Heart left ventricle (tissue), 16 donors: Measurements from ENCODE around the gene KY. TPM values are rescaled to one million over a fixed set of nuclear protein-coding genes. Genes with fewer than 3 reads are reported as not detected.

Source experiments
- ATAC-seq, 4 donors: fragments of 200-7000 bp; cut with Tn5 transposase; one replicate each; pipeline ENCODE4 v1.9.1; 2020 to 2022; ENCODE audit warnings: moderate library complexity in 4 of 4, mild to moderate bottlenecking in 3 of 4, moderate number of reproducible peaks in 1 of 4
- DNase-seq, 5 donors: peaks; one replicate each; pipeline ENCODE4 v3.0.0-alpha.2; 2020
- H3K27ac ChIP-seq, 12 donors: fragments of 200-600 bp; sonication (generic) in 4 of 12; one replicate each; pipeline versions ENCODE4 v1.5.0 to v1.8.0; 2016 to 2022; ENCODE audit warnings: mild to moderate bottlenecking in 2 of 12
- H3K27me3 ChIP-seq, 9 donors: fragments of 200-600 bp; sonication (generic) in 2 of 9; one replicate each; pipeline versions ENCODE4 v1.5.1 to v1.8.0; 2016 to 2022; ENCODE audit warnings: mild to moderate bottlenecking in 3 of 9
- H3K36me3 ChIP-seq, 9 donors: fragments of 200-600 bp; sonication (generic) in 2 of 9; one replicate each; pipeline versions ENCODE4 v1.5.0 to v1.8.0; 2018 to 2022; ENCODE audit warnings: mild to moderate bottlenecking in 2 of 9
- H3K4me1 ChIP-seq, 12 donors: fragments of 200-600 bp; sonication (generic) in 4 of 12; one replicate each; pipeline versions ENCODE4 v1.5.0 to v1.8.0; 2016 to 2022; ENCODE audit warnings: mild to moderate bottlenecking in 3 of 12
- H3K4me3 ChIP-seq, 12 donors: fragments of 200-600 bp; sonication (generic) in 4 of 12; one replicate each; pipeline versions ENCODE4 v1.5.0 to v1.8.0; 2017 to 2022; ENCODE audit warnings: mild to moderate bottlenecking in 9 of 12, moderate library complexity in 4 of 12
- H3K9me3 ChIP-seq, 12 donors: fragments of 200-600 bp; sonication (generic) in 4 of 12; one replicate each; pipeline versions ENCODE4 v1.5.0 to v1.8.0; 2016 to 2022; ENCODE audit warnings: mild to moderate bottlenecking in 1 of 12
- CTCF ChIP-seq, 12 donors: fragments of 200-600 bp; sonication (generic) in 4 of 12; IDR thresholded peaks; one replicate each; pipeline versions ENCODE4 v1.5.0 to v1.8.0; 2018 to 2022; ENCODE audit warnings: antibody characterized with exemption in 12 of 12, mild to moderate bottlenecking in 5 of 12
- POLR2A ChIP-seq, 2 donors: fragments of 450-650 bp; IDR thresholded peaks; one replicate each; pipeline ENCODE4 v1.6.1; 2017; ENCODE audit warnings: antibody characterized with exemption in 2 of 2, mild to moderate bottlenecking in 2 of 2, moderate library complexity in 2 of 2
- WGBS, 4 donors: extraction: QIAGEN DNeasy Blood & Tissue Kit in 2 of 4; methylation state at CpG; one replicate each; pipeline versions ENCODE4 v1.1.5 to v1.1.7; 2013 to 2018; 5-methylcytosine and 5-hydroxymethylcytosine counted together
- intact Hi-C, 10 donors: fragments of 100-400 bp; cut with DNase I; formaldehyde crosslinking; loops; one replicate each; pipeline versions ENCODE4 v1.11.1 to v1.14.2; 2022
- polyA plus RNA-seq, 2 donors: library from polyadenylated mRNA; stranded (reverse); fragments of 200-250 nt; gene quantifications; one replicate each; pipeline ENCODE4 v1.2.3, GENCODE V29; 2013
- total RNA-seq, 9 donors: library from RNA; depleted of rRNA in 2 of 9; stranded (reverse); fragments of >200 nt in 2 of 9; fragmentation: NEBNext Ultra II Directional in 3 of 9; extraction: Animal tissue kit (Norgen Biotek cat#: 25700) in 3 of 9; gene quantifications; one replicate each; pipeline versions ENCODE4 v1.1.0 to v1.2.4, GENCODE V29; 2016 to 2023
- donor health status: ischemic (EF 13 %, LVEDD 7.1; RV severe dilation, severe dysfunction).
- donor health status: healthy with polysubstance abuse.
- donor health status: DM: no; HTN: yes; CAD: no.
- donor health status: DM: no; HTN: no; CAD: no.
- donor health status: ischemic (EF 25% LVEDD 6.9; RV normal size, moderate dysfunction).
- donor health status: ischemic (EF 25% LVEDD 5.7; RV mildly dilated, moderate dysfunction).
- donor health status: healthy.
- donor health status: DM: yes; HTN: yes; CAD: no.
- donor health status: ischemic (EF 35%, LVEDD 5.7; RV mildly dilated, moderate dysfunction).
- donor health status: nonischemic (EF 11% LVEDD 7.7; RV severe dilation, severe dysfunction).
- donor health status: DM: yes; HTN: yes; CAD: no.
- donor health status: PGD.
- donor health status: ischemic (EF 29% LVEDD 5.4; RV normal size, mild dysfunction).
- donor health status: nonischemic (EF 23%, LVEDD 6.1; RV moderate dilation, normal function).

The KY gene
- total and polyA plus RNA-seq, 11 donors, result 1.4 to 22.5 (median 8.6) TPM

GRCh38 chr3:134614955-134615354 is 35.9 kb downstream of the KY start:
- no peak overlapping the region for H3K27ac ChIP-seq

GRCh38 chr3:134613006-134613520 is 37.8 kb downstream of the KY start:
- Histone ChIP-seq H3K4me3 (no peak overlapping the region), H3K36me3 (peaks cover 0 to 21% (median 0%) of the 10 kb centered on the region in 9 donors), H3K27ac (no peak overlapping the region), H3K27me3 (no peaks in the 10 kb centered on the region), H3K4me1 (peaks cover 0 to 15% (median 0%) of the 10 kb centered on the region in 12 donors), H3K9me3 (no peaks in the 10 kb centered on the region)
- TF ChIP-seq CTCF (IDR thresholded peaks at IDR 0.05), result no peak
- no peak for TF ChIP-seq POLR2A (IDR thresholded peaks at IDR 0.05)
- DNase-seq (no peak), ATAC-seq (no peak)
- intact Hi-C loops, result no loop called here
- 69 to 84% (median 76%) methylated on average over 6 of the region's 6 CpGs for WGBS, 4 donors

More at GRCh38 chr3:134614955-134615354, 35.9 kb downstream of the KY start:
- Histone ChIP-seq H3K9me3 (no peaks in the 10 kb centered on the region), H3K27me3 (no peaks in the 10 kb centered on the region), H3K4me3 (no peak overlapping the region), H3K4me1 (peaks cover 0 to 15% (median 0%) of the 10 kb centered on the region in 12 donors), H3K36me3 (peaks cover 0 to 21% (median 0%) of the 10 kb centered on the region in 9 donors)
- ATAC-seq (no peak), DNase-seq (no peak)
- WGBS, 4 donors, result 82 to 94% (median 91%) methylated on average over 4 of the region's 4 CpGs
- intact Hi-C loops, result no loop called here
- TF ChIP-seq POLR2A (IDR thresholded peaks at IDR 0.05) (no peak), CTCF (IDR thresholded peaks at IDR 0.05) (no peak)

DNA sequence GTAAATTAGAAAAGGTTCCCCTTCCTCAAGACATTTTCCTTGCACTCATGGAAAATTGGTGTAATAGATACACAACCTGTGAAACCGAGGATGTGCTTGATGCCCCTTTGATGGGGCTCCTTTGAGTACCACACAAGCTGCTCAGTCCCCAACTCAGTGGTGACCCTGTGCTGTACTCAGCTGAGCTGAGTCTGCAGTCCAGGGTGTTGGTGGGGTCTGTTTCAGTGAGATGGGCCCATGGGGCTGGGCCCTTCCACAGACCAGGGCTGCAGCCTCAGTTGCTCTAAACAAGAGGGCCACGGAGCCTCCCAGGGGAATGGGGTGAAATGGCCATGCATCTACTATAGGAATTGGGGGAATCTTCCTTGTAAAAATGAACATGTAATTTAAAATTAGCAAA is 39.3 kb downstream of the KY start:
- Histone ChIP-seq H3K9me3 (no peaks in the 10 kb centered on the region), H3K4me1 (peaks cover 0 to 18% (median under 1%) of the 10 kb centered on the region in 12 donors), H3K27me3 (no peaks in the 10 kb centered on the region), H3K27ac (no peak overlapping the region), H3K4me3 (no peak overlapping the region), H3K36me3 (peaks cover 0 to 12% (median 0%) of the 10 kb centered on the region in 9 donors)
- intact Hi-C loops, result no loop called here
- no peak for ATAC-seq
- no peak for DNase-seq
- TF ChIP-seq POLR2A (IDR thresholded peaks at IDR 0.05) (no peak), CTCF (IDR thresholded peaks at IDR 0.05) (no peak)
- WGBS, 4 donors, result 68 to 85% (median 79%) methylated on average over 2 of the region's 2 CpGs

DNA sequence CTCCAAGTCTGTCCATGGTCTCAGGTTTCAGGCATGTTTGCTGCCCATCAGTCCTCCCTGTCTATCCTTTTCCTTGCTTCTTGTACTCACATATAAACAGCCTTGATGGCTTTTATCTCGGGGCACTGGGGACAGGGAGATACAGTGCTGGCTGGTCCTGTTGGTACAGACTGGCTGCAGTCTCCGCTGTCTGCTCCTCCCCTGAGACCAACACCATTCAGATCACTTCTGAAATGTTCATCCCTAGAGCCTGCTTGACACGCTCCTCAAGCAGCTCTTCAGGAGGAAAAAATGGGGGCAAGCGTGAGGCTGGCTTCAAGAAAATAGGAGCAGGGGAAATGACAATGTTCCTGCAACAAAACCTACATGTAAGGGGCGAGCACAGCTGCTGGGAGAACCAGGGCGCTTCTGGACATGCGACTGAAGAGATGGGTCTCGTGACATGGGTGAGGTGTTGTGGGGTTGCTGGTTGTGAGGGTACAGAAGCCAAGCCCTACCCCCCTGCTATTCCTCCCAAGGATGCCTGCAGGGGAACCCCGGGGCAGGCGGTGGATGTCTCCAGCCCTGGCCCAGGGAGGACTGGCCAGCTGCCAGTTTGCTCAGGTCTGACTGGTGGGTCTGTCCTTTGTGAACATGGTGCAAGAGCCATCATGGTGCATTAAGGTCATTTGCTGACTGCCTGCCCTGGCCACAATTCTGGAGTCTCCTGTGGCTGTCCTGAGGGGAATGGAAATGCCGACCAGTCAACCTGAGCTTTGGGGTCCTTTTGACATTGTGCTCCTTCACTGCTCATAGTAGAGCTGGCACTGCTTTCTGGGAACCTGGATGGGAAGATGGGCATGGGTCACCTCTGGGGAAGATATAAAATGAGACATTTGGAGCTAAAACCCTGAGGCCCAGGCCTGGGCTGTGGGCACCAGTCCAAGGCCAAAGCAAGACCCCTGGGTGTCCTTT is 40.1 kb downstream of the KY start:
- Histone ChIP-seq H3K27ac (no peak overlapping the region), H3K36me3 (peaks cover 0 to 8% (median 0%) of the 10 kb centered on the region in 9 donors), H3K9me3 (no peaks in the 10 kb centered on the region), H3K4me3 (no peak overlapping the region), H3K27me3 (no peaks in the 10 kb centered on the region), H3K4me1 (peaks cover 0 to 21% (median 2%) of the 10 kb centered on the region in 12 donors)
- TF ChIP-seq POLR2A (IDR thresholded peaks at IDR 0.05), result no peak
- TF ChIP-seq CTCF (IDR thresholded peaks at IDR 0.05), result no peak
- intact Hi-C loops, result no loop called here
- peak in 1 of 5 donors; percentile 47 for DNase-seq
- peak in 3 of 4 donors; percentile 27 to 68 (median 54) for ATAC-seq
- 65 to 74% (median 70%) methylated on average over 11 of the region's 11 CpGs for WGBS, 4 donors
